ENCODE results near the gene PSTPIP1. TPM values are rescaled to one million over a fixed set of nuclear protein-coding genes. Genes with fewer than 3 reads are reported as not detected.

Gene PSTPIP1
- total and polyA plus RNA-seq, 9 of the 15 experiments (the other 6 are each of a cell fraction or from before 2014, with no cell fraction given), result not detected

DNA sequence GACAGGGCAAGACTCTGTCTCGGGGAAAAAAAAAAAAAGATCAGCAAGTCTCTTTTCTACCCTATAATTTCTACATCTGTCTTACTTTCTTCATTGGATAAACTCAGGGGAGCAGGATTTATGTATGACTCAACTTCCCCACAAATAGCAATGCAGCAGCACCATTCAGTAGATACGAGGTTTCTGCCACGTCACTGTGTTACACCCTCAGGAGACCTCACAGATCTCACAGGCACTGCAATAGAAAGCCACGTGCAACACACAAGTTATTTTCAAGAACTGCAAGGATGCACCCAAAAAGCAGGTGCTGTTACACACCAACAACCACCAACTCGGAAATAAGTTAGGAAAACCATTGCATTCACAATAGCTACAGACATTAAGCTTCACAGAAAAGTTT, 45.7 kb downstream of the PSTPIP1 start (continued):
- TF ChIP-seq, protein P1, sequence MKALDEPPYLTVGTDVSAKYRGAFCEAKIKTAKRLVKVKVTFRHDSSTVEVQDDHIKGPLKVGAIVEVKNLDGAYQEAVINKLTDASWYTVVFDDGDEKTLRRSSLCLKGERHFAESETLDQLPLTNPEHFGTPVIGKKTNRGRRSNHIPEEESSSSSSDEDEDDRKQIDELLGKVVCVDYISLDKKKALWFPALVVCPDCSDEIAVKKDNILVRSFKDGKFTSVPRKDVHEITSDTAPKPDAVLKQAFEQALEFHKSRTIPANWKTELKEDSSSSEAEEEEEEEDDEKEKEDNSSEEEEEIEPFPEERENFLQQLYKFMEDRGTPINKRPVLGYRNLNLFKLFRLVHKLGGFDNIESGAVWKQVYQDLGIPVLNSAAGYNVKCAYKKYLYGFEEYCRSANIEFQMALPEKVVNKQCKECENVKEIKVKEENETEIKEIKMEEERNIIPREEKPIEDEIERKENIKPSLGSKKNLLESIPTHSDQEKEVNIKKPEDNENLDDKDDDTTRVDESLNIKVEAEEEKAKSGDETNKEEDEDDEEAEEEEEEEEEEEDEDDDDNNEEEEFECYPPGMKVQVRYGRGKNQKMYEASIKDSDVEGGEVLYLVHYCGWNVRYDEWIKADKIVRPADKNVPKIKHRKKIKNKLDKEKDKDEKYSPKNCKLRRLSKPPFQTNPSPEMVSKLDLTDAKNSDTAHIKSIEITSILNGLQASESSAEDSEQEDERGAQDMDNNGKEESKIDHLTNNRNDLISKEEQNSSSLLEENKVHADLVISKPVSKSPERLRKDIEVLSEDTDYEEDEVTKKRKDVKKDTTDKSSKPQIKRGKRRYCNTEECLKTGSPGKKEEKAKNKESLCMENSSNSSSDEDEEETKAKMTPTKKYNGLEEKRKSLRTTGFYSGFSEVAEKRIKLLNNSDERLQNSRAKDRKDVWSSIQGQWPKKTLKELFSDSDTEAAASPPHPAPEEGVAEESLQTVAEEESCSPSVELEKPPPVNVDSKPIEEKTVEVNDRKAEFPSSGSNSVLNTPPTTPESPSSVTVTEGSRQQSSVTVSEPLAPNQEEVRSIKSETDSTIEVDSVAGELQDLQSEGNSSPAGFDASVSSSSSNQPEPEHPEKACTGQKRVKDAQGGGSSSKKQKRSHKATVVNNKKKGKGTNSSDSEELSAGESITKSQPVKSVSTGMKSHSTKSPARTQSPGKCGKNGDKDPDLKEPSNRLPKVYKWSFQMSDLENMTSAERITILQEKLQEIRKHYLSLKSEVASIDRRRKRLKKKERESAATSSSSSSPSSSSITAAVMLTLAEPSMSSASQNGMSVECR (CRISPR knock-in tag; IDR thresholded peaks at IDR 0.05), result no peak
- TF ChIP-seq HNRNPK (IDR thresholded peaks at IDR 0.05; ENCODE audit: low read depth, low read length, poor library complexity, severe bottlenecking), result no peak

DNA sequence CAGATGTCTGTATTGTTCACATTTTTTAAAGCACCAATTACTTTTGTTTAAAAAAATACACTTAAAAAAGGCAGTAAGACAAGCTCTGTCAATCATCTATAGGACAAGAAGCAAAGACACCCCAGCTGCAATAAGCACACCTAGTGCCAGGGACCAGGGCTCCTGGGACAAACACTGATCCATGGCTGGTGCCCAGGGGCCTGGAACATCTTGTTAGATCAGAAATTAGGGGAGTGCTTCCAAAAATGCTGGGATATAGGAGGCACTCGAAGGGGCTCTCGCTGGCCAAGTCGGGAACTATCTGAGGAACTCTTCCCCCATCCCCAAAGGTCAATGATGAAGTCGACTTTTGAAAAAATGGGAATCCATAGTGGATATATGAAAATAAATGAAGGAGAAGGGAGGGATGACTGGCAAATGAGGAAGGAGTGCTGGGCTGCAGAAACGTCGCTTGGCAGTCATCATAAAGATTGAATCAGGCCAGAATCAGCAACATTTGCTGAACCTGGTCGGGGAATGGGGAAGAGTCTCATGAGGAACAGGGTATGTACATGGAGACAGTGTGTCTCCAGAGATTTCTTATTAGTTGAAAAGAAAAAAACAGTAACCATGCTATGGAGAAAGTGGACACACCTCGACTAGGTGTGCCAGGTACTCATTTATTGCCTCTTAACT, 47.5 kb downstream of the PSTPIP1 start:
- 61% methylated on average over 8 of the region's 8 CpGs for WGBS (ENCODE audit: insufficient coverage, low coverage, missing lambda C conversion rate)
- no peak for DNase-seq (ENCODE audit: extremely low read depth in 1 of 4, low spot score in 3 of 4)
- Histone ChIP-seq H3K4me3 (no peak overlapping the region), H3K4me2 (ENCODE audit: insufficient read depth, low read length) (no peak overlapping the region), H3K79me2 (ENCODE audit: control insufficient read depth, insufficient read depth, low read length) (no peaks in the 10 kb centered on the region), H3K27ac (ENCODE audit: extremely low read depth, low read depth, low read length) (no peak overlapping the region), H2AFZ (ENCODE audit: low read depth, low read length) (no peak overlapping the region), H4K20me1 (replicated peaks; ENCODE audit: control insufficient read depth, insufficient read depth, low read length) (no peaks in the 10 kb centered on the region), H3K27me3 (ENCODE audit: control insufficient read depth in 2 of 2, insufficient read depth in 2 of 2, low read length in 2 of 2) (no peaks in the 10 kb centered on the region), H3K9me3 (replicated peaks; ENCODE audit: control insufficient read depth, insufficient read depth, low read depth, low read length) (no peaks in the 10 kb centered on the region), H3K9me1 (ENCODE audit: control insufficient read depth, insufficient read depth, low read length) (no peaks in the 10 kb centered on the region), H3K4me1 (replicated peaks in 1 of 2; ENCODE audit: control insufficient read depth in 2 of 2, insufficient read depth in 2 of 2, low read length in 2 of 2) (no peaks in the 10 kb centered on the region), H3K9ac (ENCODE audit: insufficient read depth in 1 of 2, low read depth in 2 of 2, low read length in 2 of 2) (no peak overlapping the region), H3K36me3 (ENCODE audit: control insufficient read depth, insufficient read depth, low read length) (peaks cover 38% of the 10 kb centered on the region; the same call in 1 of the 3 replicates)
- no peak for FAIRE-seq
- TF ChIP-seq ELF2 (CRISPR knock-in tag; IDR thresholded peaks at IDR 0.05) (no peak), ZBTB7A (IDR thresholded peaks at IDR 0.05; ENCODE audit: borderline replicate concordance, control insufficient read depth, low read depth, low read length) (no peak), HOXB6 (CRISPR knock-in tag; IDR thresholded peaks at IDR 0.05; ENCODE audit: borderline replicate concordance) (no peak), SAFB2 (IDR thresholded peaks at IDR 0.05; ENCODE audit: borderline replicate concordance, low read depth, low read length, severe bottlenecking) (no peak), MCM2 (IDR thresholded peaks at IDR 0.05; ENCODE audit: low read depth) (no peak), LARP7 (IDR thresholded peaks at IDR 0.05) (no peak), SIN3B (IDR thresholded peaks at IDR 0.05; ENCODE audit: low read depth) (no peak), ZBTB1 (CRISPR knock-in tag; IDR thresholded peaks at IDR 0.05; ENCODE audit: borderline replicate concordance, low read depth) (no peak)
- TF ChIP-seq, protein P2, sequence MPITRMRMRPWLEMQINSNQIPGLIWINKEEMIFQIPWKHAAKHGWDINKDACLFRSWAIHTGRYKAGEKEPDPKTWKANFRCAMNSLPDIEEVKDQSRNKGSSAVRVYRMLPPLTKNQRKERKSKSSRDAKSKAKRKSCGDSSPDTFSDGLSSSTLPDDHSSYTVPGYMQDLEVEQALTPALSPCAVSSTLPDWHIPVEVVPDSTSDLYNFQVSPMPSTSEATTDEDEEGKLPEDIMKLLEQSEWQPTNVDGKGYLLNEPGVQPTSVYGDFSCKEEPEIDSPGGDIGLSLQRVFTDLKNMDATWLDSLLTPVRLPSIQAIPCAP (CRISPR knock-in tag; IDR thresholded peaks at IDR 0.05; ENCODE audit: borderline replicate concordance), result no peak
- in situ Hi-C loops (cut with MboI), result no loop called here
- CTCF ChIA-PET (ENCODE audit: low intra/inter-chr PET ratio), result no interaction called here
- BruUV-seq (replicated peaks), result no TSS peak
- intact Hi-C loops (cut with micrococcal nuclease), result no loop called here
- ATAC-seq, result no peak
- POLR2A ChIA-PET, result interaction anchor here (1.6 kb wide), 1 partner anchor 11 kb away, joined by 3 read pairs; no protein-coding TSS in a partner anchor

Measured in K562 (cell line).